ENCODE measurements around the gene FOXD4L1.
"Not testable (repeated sequence)": the region's sequence is repeated elsewhere in the genome, so short reads cannot be mapped to it uniquely, and the experiment has no call there.

FOXD4L1 gene

DNA sequence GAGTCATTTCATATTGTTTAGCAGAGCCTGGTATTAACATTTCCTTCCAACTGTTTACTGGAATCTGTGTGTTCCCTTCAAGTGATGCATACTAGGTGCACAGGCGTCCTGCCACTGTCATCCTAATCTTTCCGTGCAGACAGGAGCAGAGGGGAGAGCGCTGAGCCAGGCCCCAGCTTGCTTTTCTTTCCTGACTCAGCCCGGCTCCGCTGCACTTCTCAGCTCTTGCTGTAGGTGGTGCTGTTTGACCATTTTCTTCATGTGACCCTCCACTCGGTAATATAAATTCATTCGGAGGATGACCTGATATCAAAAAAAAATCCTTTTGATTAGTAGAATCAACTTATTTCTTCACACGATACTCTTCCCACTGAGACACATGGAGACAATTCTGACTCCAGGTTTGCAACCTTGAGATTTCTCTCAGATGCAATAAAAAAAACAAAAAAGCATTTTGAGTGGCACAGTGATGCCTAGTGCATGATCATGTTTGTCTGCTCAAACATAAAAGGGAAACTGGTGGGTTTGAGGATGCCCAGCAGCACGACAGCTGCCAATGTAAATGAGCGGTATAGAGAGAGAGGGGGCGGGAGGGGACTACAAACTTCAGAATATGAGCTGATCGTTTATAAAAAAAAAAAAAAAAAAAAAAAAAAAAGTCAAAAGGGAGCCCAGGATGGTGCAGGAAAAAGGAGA is 29.0 kb downstream of the FOXD4L1 start:
- not testable (repeated sequence) for DNase-seq

DNA sequence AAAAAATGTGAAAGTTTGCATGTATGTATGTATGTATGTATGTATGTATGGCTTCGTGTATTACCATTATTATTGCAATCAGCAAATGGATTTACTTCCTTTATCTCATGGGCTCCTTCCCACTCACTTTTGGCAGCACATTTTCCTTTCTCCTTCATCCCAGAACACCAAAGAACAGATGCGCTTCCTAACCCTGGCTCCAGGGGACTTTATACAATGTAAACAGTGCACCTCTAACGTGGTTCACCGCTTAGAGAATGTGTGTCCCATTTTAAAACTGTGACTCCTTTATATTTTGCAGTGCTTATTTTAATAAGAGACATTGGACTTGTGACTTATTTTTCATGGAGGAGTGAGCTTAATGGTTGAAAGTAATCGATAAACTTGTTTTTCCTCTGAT is 29.7 kb downstream of the FOXD4L1 start:
- DNase-seq, result not testable (repeated sequence)

DNA sequence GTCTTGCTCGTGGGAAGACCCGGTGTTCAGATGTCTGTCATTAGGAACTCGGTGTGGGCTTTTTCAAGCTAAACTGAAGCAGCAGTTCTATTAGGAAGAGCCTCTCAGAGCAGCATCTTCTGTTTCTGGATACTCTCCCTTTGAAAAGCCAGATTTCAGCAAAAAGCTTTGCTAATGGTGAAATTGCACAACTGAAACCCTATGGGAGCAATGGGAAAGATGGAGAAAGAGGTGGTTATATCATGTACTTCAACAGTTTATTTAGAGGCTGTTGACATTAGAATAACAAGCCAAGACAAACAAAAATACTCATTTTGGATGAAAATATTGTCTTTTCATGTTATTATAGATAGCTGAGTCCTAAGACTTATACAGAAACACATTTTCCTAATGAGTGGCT is 30.4 kb downstream of the FOXD4L1 start:
- not testable (repeated sequence) for DNase-seq

DNA sequence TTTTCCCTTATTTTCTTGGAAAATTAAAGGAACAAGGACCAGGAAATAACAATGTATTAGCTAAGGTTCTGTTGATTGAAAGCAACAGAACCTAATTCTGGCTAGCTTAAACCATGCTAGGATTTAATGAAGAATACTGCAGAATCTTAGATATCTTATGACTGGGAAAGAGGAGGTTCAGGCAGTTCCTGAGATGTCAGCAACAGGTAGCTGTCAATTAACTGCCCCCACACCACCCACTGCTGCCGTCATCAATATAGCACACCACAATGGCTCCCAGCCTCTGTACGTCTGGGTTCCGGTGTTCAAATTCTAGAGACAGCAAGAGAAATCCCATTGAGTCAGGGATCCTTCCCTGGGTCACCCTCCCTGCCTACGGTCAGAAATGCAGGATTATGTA is 34.5 kb downstream of the FOXD4L1 start:
- DNase-seq, result not testable (repeated sequence)

DNA sequence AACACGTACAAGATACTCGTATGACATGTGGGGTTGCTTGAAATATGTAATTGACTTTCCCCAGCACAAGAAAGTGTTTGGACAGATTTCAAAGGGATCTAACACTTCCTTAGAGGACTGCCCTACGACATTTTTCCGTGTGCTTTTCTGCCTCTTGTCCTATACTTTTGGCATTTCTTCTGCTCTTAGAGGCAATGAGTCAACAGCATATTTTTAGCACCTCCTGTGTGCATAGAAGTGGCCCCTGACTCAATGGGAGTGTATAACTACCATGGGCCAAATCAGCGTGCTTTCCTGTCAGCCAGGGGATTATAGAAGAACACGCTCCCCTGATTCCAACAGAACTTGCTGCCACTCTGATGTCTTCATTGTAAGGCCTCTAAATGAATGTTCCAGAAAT is 38.1 kb downstream of the FOXD4L1 start:
- not testable (repeated sequence) for DNase-seq

DNA sequence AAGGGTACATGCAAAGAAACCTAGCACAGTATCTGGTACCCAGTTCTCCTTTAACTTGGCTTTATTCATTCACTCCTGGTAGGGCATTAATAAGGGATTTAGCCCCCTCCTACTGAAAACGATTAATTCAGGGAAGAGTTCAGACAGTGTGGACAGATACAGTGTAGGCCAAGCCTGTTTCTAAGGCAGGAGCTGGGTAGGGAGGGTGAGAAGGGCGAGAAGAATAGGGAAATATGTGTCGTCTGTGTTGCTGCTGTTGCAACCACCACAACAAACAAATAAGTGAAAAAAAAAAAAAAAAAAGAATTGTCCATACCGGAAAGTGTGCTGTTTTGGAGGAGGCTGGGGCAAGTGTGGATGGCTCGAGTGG is 42.4 kb downstream of the FOXD4L1 start:
- DNase-seq, result not testable (repeated sequence)

DNA sequence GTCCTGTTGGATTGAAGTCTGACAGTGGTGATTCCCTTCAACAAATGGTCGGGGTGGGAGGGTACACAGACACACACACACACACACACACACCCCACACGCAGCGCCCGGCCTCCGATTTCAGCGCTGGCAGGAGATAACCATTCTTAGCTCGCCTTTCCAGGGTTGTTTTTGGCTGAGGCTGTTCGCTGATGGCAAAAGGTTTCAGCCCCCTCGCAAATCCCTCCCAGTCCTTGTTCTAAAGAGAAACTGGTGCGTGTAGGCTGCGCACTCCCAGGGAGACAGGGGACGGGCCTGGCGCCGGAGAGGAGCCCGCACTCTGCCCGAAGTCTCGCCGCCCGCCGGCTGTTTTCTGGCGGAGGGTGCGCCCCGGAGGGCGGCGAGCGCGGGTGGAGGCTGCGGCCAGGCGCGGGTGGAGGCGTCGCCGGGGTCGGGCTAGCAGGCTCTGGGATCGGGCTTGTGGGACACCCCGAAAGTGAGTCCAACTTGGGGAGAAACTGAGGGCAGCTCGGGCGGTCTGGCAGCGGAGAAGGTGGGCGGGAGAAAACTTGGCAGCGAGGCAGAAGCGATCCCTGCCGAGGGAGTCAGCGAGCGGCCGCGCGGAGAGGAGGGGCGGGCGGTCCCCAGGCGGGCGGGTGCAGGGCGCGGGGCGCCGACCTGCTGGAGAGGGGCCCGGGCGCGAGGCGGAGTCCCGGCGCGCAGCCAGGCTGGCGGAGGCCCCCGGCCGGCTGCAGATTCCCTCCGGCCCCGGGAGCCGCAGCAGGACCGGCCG is 42.9 kb downstream of the FOXD4L1 start:
- not testable (repeated sequence) for DNase-seq

DNA sequence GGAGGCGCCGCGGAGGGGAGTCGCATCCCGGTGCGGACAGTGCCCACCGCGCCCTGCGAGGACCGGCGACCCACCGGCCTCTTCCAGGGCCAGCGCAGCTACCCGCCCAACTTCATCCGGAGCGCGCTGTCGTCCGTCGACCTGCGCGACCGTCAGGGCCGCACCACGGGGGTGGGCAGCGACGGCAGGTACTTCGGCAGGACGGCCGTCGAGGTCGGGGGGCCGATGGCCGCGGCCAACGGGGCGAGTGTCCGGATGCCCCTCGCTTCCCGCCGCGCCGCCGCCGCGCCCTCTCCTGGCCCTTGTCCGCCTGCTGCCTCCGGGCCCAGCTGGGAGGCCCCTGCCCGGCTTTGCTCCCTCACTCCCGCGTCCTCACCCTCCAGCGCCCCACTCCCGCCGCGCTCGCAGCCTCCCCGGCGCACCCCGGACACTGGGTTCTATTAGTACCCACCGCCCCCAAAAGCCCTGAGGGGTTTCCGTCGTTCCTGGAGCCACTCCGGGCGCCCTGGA is 43.6 kb downstream of the FOXD4L1 start:
- DNase-seq, result not testable (repeated sequence)

DNA sequence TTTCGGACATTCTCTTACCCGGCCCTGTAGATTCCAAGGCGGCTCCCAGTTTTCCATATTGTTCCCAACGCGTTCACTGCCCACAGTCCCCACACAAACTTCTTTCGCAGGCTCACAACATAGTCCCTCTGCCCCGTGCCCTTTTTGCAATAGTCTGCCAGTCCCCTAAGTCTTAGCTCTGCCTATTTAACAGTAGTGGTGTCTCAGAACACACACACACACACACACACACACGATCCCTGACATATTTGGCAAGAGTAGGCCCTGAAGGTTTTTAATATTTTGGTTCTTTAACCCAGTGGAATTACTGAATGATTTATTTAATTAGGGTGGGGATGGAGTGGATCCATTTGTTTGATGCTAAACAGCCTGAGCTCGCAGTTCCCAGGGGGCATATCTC is 44.1 kb downstream of the FOXD4L1 start:
- DNase-seq, result not testable (repeated sequence)

All from SW 1271 (cell line).